Anterior cingulate cortex (tissue), 58 donors: ENCODE results near the gene PROM1.

Experiments
- DNase-seq, 58 donors: peaks; one replicate each; lab custom pipeline; 2025; lab: John Stamatoyannopoulos, UW

The PROM1 gene

GRCh38 chr4:15956179-15956850, 127.5 kb downstream of the PROM1 start:
- peak in 39 of 58 donors; percentile 2 to 70 (median 17) for DNase-seq

- no peak for DNase-seq
Observed at GRCh38 chr4:15955670-15956069, 128.2 kb downstream of the PROM1 start.

DNA sequence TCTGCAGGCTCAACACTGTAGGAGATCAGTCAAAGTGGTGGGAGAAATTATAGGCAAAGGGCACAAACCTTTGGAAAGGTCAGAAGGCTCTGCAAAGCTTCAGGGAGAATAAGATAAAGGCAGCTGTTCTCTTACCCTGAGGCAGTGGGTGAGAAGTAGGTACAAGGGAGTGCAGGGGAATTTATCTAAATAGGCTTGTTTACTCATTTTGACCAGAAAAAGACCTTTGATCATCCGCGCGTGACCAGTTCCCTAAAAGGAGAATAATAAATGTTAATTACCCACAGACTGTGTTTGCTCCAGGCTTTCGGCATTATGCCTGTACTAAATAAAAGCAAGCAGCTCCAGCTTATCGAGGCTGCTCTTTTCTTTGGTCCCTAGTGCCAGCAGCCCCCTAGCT, 130.2 kb downstream of the PROM1 start:
- DNase-seq, result no peak

DNA sequence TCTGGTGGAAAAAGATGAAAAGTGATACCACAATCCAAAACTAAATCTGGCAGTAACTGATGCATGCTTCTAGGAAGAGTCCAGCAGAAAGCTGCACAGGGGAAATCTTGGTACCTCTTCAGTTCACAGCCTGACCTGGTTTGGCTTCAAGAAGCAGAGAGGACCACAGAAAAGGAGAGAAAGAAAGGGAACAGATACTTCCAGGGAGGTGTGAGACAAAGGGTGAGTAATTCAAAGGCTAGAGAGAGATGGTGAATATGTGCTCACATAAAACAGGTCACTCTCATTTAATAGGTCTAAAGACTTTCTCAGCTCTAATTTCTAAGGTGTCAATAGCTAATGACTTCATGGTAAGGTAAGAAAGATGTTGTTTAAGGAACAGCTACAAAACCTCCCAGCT, 132.0 kb downstream of the PROM1 start:
- no peak for DNase-seq

DNA sequence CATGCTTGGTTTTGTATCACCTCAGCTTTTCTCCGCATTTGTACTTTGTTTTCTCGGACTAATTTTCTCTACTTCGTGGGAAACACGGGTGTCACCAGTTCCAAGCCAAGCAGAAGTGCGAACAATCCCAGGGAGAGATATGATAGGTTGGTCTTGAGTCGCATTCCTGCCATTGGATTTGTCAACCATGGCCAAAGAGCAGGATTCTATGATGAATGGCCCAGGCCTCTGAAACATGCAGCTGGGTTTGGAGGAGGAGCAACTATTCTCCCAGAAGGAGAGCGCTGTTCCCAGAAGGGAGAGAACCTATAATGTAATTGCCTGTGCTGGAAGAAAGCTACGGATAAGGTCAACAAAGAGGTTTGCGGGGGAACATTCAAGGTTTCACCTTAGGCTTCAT, 135.0 kb downstream of the PROM1 start:
- no peak for DNase-seq

- DNase-seq, result no peak
Observed at GRCh38 chr4:15947684-15948083, 136.1 kb downstream of the PROM1 start.

- no peak for DNase-seq
Observed at GRCh38 chr4:15945516-15945915, 138.3 kb downstream of the PROM1 start.

DNA sequence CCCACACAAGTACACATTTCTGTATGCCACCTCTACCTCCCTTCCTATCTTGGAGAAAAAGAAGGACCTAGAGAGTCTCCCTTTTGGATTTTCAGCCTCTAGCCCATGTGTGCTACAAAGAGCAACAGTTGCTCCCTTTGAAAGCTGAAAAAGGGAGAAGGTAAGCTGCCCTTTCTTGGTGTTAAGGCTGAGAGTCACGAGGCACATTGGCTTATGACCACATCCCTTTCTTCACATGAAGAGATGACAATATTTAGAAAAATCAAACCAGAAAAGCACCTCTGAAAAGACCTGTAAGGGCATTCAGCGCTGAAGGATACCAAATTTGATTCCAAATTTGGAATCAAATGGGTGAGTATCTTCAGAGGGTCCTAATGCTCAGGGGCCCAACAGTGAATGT, 138.9 kb downstream of the PROM1 start:
- DNase-seq, result no peak

DNA sequence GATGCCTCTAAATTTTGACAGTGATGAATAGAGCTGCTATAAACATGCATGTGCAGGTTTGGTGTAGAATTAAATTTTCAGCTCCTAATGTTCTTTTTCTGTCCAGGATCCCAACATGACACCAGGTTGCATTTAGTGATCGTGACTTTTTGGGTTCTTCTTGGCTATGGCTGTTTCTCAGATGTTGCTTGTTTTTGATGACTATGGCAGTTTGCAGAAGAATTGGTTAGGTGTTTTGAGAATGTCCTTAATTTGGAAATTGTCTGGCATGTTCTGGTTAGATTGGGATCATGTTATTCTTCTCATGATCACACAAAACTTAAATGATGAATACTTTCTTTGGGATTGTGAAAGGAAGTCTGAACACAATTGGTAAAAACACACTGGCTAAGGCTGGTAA, 141.5 kb downstream of the PROM1 start:
- no peak for DNase-seq

DNA sequence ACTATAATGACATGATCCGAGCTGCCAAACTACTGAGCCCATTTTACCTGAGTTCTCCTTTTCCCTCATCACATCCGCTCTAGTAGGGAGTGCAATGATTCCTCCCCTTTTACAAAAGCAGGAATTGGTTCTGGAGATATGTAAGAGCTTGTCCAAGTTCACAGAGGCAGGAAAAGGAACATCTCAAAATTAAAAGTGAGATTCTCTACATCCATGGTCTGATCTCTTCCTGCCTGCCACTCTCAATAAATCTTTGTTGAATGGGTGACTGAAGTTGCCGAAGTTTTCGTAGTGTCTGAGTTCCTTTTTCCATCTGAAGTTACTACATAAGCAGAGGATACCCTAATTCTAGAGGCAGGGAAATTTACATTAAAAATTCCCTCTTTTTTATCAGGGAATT, 145.2 kb downstream of the PROM1 start, which contains the start of gene FGFBP1:
Gene FGFBP1 (minus strand): TSS at position 101 of the 400 bp plus-strand sequence. CDS start 2,108 bp downstream, outside the sequence.
- no peak for DNase-seq

DNA sequence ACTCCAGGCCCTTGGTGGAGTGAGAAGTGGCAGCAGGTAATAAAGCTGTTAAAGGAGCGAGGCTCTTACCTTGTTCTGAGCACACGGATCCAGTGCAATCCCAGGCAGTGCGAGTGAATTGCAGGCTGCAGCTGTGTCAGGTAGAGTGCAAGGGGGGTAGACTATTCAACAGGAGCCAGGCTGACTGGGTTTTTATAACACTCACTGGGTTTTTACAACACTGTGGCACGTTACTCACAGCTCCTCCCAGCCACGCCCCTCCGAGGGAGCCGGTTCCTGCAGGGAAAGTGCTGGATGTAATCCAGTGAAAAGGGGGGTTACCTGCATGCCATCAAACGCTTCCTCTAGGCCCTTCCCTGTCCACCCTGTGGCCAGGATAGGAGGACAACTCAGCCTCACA, 145.6 kb downstream of the PROM1 start:
- DNase-seq, result no peak

GRCh38 chr4:15936495-15936894, 147.3 kb downstream of the PROM1 start:
- no peak for DNase-seq

- DNase-seq, result no peak
Observed at GRCh38 chr4:15935504-15936402, 148.1 kb downstream of the PROM1 start.

GRCh38 chr4:15934259-15934658, 149.6 kb downstream of the PROM1 start:
- no peak for DNase-seq

DNA sequence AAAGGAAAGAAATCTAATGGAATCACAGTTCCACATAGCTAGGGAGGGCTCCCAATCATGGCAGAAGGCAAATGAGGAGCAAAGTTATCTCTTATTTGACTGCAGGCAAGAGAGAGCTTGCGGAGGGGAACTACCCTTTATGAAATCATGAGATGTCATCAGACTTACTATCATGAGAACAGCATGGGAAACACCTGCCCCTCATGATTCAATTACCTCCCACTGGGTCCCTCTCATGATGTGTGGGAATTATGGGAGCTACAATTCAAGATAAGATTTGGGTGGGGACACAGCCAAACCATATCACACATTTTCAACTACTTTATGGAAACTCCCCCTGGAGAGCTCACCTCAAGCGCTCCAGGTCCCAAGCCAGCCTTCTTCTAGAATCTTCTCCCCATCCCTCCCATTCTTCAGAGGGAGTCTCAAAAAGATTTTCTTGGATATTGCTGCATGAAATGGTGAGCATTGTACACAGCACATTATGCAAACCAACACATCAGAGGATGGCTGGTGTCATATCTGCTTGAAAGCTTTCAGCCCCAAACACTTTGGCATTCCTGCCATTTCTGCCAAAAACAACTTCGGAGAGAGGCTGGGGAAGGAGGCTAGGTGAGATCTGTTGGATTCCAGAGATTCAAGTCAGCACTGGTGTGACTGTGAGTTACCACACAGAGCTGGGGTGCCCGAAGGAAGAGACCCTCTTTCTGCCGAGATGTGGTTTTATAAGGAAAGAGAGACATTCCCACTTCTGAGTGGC, 152.2 kb downstream of the PROM1 start:
- no peak for DNase-seq

- no peak for DNase-seq
Observed at GRCh38 chr4:15930314-15930713, 153.5 kb downstream of the PROM1 start.

DNA sequence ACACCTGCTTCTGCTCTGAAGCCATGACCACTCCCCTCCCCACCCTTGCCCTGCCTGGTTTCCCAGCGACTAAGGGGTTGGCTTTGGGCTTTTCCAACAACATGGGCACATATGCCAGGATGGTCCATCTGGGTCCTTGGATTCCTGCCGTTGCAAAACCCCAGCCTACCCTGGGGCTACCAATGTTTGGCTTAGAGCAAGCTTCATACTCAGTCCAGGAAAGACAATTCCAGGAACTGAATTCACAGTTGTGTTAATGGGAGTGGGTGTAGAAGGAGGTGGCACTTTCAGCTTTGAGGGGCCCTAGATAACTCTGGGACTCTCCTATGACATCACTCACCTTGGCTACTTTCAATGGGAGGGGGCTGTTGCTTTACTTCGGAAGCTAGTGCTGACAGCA, 154.3 kb downstream of the PROM1 start:
- no peak for DNase-seq

GRCh38 chr4:15928883-15929282, 154.9 kb downstream of the PROM1 start:
- DNase-seq, result no peak

- DNase-seq, result no peak
Observed at GRCh38 chr4:15926486-15926885, 157.3 kb downstream of the PROM1 start.

DNA sequence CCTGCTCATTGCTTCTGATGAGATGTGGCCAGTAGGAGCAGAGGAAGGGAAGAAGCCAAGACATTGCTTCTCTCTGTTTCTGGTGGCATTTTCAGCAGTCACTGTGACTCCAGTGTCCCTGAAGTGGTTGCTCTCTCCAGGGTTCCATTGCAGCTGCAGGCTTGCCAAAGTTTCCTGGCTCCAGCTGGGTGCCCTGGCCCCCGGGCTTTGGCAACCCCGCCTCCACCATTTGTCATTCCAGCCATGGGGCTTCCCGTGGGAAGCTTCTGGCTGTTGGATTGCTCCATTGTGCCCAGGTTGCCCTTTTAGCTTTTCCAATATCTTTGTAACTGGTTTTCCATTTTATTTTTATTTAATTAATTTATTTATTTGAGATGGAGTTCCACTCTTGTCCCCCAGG, 158.0 kb downstream of the PROM1 start:
- DNase-seq, result no peak

- DNase-seq, result no peak
Observed at GRCh38 chr4:15921592-15921932, 162.3 kb downstream of the PROM1 start.
